Psoas muscle (tissue), 8 donors: ENCODE results near the gene ALK. TPM values are rescaled to one million over a fixed set of nuclear protein-coding genes. Genes with fewer than 3 reads are reported as not detected.

Source experiments
- ATAC-seq, 4 donors: fragments of 200-7000 bp; cut with Tn5 transposase; one replicate each; pipeline ENCODE4 v1.9.1; 2020; ENCODE audit warnings: moderate library complexity in 3 of 4, mild to moderate bottlenecking in 2 of 4
- DNase-seq, 2 donors: peaks; one replicate each; pipeline ENCODE4 v3.0.0-alpha.2; 2020
- H3K27ac ChIP-seq: fragments of 200-600 bp; one replicate; pipeline ENCODE4 v1.8.0; 2022
- H3K27me3 ChIP-seq, 3 donors: fragments of 200-600 bp in 1 of 3; one replicate each; pipeline versions ENCODE4 v1.6.1 to v1.8.0; 2013 to 2022; ENCODE audit warnings: low read length in 2 of 3, mild to moderate bottlenecking in 2 of 3, moderate library complexity in 1 of 3; ENCODE audit not compliant: insufficient read depth in 3 of 3
- H3K36me3 ChIP-seq, 2 donors: fragments of 200-600 bp in 1 of 2; one replicate each; pipeline versions ENCODE4 v1.6.1 to v1.8.0; 2013 to 2022; ENCODE audit warnings: low read depth in 1 of 2, mild to moderate bottlenecking in 1 of 2, moderate library complexity in 1 of 2; ENCODE audit not compliant: insufficient read depth in 1 of 2
- H3K4me1 ChIP-seq: fragments of 200-600 bp; one replicate; pipeline ENCODE4 v1.8.0; 2022
- H3K4me3 ChIP-seq: fragments of 200-600 bp; one replicate; pipeline ENCODE4 v1.8.0; 2022; ENCODE audit warnings: mild to moderate bottlenecking
- H3K9me3 ChIP-seq: fragments of 200-600 bp; one replicate; pipeline ENCODE4 v1.8.0; 2022
- WGBS, 3 donors: extraction: QIAGEN DNeasy Blood & Tissue Kit; methylation state at CpG; one replicate each; pipeline versions ENCODE4 v1.1.6 to v1.1.7; 2013; 5-methylcytosine and 5-hydroxymethylcytosine counted together
- intact Hi-C, 2 donors: fragments of 100-400 bp; cut with DNase I; formaldehyde crosslinking; loops; one replicate each; pipeline versions ENCODE4 v1.11.0 to v1.14.2; 2022
- polyA plus RNA-seq, 3 donors: library from polyadenylated mRNA; stranded (reverse); fragments of 200-250 nt; gene quantifications; one replicate each; pipeline ENCODE4 v1.2.3, GENCODE V29; 2013
- total RNA-seq, 4 donors: library from RNA; stranded (reverse); fragmentation: NEBNext Ultra II Directional in 2 of 4; extraction: Animal tissue kit (Norgen Biotek cat#: 25700) in 2 of 4; gene quantifications; one replicate each; pipeline versions ENCODE4 v1.2.1 to v1.2.4, GENCODE V29; 2021 to 2023
- TF ChIP-seq, protein P1 (sequence below): fragments of 200-600 bp; IDR thresholded peaks from one replicate; pipeline ENCODE4 v1.8.0; 2022; ENCODE audit warnings: antibody characterized with exemption
- donor health status: healthy with polysubstance abuse.
- donor health status: DM: no; HTN: no; CAD: no; lungs with moderate emphysema.
- donor health status: Bipolar disorder and iron deficiency.
- donor health status: healthy.
- donor health status: DM: yes; HTN: yes; CAD: no.
- donor health status: DM: no; HTN: no; CAD: no.
- donor health status: DM: no; HTN: no; CAD: no.
- donor health status: DM: yes; HTN: yes; CAD: no.

Gene ALK
- total and polyA plus RNA-seq, 7 donors = 0.03 to 0.32 (median 0.08) TPM; not detected in 2

DNA sequence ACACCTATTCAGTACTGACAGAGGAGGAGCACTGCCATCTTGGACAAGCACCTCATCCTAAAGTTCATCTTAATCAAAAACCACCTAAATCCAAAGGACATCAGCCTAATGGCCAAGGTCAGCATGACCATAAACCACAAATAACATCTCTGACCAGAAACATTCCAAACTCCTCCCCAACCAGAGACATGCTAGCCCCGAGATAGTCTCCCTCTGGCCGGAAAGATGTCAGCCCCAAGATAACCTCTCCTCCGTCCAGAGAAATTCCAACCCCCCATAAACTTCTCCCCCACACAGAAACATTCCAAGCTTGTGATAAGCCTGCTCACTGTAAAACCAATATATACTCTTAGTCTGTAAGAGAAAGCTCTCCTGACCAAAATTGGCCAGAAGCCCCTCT, 545.5 kb downstream of the ALK start:
- no peak overlapping the region for H3K27ac ChIP-seq
- DNase-seq = no peak
- peaks cover 0 to 3% (median 0%) of the 10 kb centered on the region in 3 donors for H3K27me3 ChIP-seq
- intact Hi-C loops = no loop called here
- no peaks in the 10 kb centered on the region for H3K9me3 ChIP-seq
- no peaks in the 10 kb centered on the region for H3K4me1 ChIP-seq
- no peak overlapping the region for H3K4me3 ChIP-seq
- no peak for ATAC-seq
- H3K36me3 ChIP-seq = no peaks in the 10 kb centered on the region
- TF ChIP-seq, protein P1, sequence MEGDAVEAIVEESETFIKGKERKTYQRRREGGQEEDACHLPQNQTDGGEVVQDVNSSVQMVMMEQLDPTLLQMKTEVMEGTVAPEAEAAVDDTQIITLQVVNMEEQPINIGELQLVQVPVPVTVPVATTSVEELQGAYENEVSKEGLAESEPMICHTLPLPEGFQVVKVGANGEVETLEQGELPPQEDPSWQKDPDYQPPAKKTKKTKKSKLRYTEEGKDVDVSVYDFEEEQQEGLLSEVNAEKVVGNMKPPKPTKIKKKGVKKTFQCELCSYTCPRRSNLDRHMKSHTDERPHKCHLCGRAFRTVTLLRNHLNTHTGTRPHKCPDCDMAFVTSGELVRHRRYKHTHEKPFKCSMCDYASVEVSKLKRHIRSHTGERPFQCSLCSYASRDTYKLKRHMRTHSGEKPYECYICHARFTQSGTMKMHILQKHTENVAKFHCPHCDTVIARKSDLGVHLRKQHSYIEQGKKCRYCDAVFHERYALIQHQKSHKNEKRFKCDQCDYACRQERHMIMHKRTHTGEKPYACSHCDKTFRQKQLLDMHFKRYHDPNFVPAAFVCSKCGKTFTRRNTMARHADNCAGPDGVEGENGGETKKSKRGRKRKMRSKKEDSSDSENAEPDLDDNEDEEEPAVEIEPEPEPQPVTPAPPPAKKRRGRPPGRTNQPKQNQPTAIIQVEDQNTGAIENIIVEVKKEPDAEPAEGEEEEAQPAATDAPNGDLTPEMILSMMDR = no peak
- WGBS, 3 donors = 82 to 85% (median 84%) methylated on average over 3 of the region's 3 CpGs

DNA sequence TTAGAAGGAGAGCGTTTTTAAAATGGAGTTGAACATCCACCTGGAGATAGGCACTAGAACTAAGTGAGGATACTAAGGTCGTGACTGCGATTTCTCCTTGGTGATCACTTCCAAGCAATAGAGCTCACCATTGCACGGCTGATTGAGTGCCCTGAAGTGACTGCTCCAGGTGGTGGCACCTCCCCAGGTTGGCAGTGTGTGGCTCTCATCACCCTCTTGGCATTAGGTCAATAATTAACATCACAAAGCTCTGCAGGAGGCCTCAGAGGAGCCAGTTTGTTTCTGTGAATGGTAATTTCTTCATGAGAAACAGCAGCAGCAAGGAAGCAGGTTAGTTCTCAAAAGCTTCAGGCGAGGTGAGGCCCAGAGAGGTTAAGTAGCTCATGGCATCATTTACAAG, 546.6 kb downstream of the ALK start:
- no peaks in the 10 kb centered on the region for H3K36me3 ChIP-seq

DNA sequence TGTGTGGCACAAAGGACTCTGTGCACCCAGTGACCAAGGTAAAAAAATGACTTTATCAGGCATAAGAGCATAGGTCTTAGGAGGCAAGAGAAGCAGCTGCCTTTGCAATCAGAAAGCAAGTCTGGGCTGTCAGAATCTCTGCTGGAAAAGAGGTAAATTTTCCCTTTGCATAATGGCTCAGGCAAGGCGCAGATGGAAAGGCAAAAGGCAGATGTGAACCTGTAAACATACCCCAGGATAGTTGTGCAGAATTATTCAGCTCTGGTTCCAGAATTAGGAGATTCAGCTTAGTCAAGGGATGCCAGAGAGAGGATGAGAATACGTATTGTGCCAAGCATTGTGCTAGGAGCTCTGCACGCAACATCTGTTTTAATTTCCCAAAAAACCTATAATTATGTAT, 547.5 kb downstream of the ALK start:
- 65 to 80% (median 78%) methylated on average over 3 of the region's 3 CpGs for WGBS, 3 donors
- no peaks in the 10 kb centered on the region for H3K4me1 ChIP-seq
- H3K27me3 ChIP-seq = peaks cover 0 to under 1% (median 0%) of the 10 kb centered on the region in 3 donors
- H3K4me3 ChIP-seq = no peak overlapping the region
- no peaks in the 10 kb centered on the region for H3K36me3 ChIP-seq
- intact Hi-C loops = no loop called here
- no peaks in the 10 kb centered on the region for H3K9me3 ChIP-seq
- DNase-seq = no peak
- ATAC-seq = no peak
- TF ChIP-seq, protein P1 = no peak
- H3K27ac ChIP-seq = no peak overlapping the region

More for the DNA sequence above, 546.6 kb downstream of the ALK start:
- Histone ChIP-seq H3K27me3 (peaks cover 0 to 3% (median 0%) of the 10 kb centered on the region in 3 donors), H3K4me1 (no peaks in the 10 kb centered on the region), H3K9me3 (no peaks in the 10 kb centered on the region), H3K4me3 (no peak overlapping the region), H3K27ac (no peak overlapping the region)
- 74 to 83% (median 82%) methylated on average over 5 of the region's 5 CpGs for WGBS, 3 donors
- TF ChIP-seq, protein P1 = no peak
- ATAC-seq = no peak
- DNase-seq = no peak
- intact Hi-C loops = no loop called here

DNA sequence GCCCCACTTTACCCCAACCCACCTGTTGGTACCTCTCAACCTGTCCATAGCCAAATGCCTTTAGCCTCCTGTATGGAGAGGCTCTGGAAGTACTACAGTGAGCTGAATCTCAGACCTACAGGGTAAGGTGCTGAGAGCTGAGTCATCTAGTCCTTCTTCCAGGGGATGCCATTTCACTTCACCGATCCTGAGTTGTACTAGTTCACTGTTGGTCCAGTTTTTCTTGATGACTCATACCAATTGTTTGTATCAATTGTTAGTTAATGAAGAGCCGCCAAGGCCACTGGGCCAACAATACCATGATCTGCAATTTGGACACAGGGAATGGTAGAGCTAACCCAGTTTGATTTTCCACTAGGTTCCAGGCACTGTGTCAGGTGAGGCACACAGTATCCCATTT, 549.2 kb downstream of the ALK start:
- H3K27me3 ChIP-seq = no peaks in the 10 kb centered on the region
- H3K4me3 ChIP-seq = no peak overlapping the region
- intact Hi-C loops = no loop called here
- no peak overlapping the region for H3K27ac ChIP-seq
- ATAC-seq (no peak), DNase-seq (no peak)
- H3K9me3 ChIP-seq = no peaks in the 10 kb centered on the region
- 87 to 93% (median 92%) methylated on average over 2 of the region's 2 CpGs for WGBS, 3 donors
- no peaks in the 10 kb centered on the region for H3K4me1 ChIP-seq
- TF ChIP-seq, protein P1 = no peak
- H3K36me3 ChIP-seq = no peaks in the 10 kb centered on the region

DNA sequence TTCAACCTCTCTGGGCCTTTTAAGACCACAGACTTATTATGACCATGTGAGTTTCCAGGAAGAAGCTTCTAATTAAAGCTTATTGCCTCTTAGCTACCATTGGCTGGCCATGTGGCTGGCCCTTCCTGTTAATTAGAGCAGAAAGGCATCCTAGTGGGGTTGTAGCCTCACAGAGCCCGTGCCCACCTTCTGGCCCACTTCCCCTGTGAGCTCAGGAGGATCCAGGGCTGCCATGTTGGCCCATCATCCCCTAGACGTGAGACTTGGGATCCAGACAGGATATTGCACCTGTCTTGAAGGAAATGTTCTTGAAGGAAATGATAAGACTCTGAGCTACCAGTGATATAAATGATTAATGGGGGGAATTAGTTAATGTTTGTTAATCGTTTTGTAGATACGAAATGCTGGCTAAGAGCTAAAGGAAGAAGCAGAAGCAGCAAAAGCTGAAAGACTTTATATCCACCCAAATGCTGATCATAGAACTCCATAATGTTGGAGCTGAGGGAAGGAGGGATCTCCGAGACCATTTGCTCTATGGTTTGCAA, 550.7 kb downstream of the ALK start:
- Histone ChIP-seq H3K9me3 (no peaks in the 10 kb centered on the region), H3K4me1 (no peaks in the 10 kb centered on the region), H3K27ac (no peak overlapping the region), H3K27me3 (no peaks in the 10 kb centered on the region), H3K36me3 (no peaks in the 10 kb centered on the region), H3K4me3 (no peak overlapping the region)
- WGBS, 3 donors = 74 to 81% (median 74%) methylated on average over 5 of the region's 5 CpGs
- DNase-seq (no peak), ATAC-seq (no peak)
- intact Hi-C loops = no loop called here
- TF ChIP-seq, protein P1 = no peak
